Stimulated activated CD8-positive, alpha-beta memory T cell treated with anti-CD3 and anti-CD28 coated beads, Interleukin-4, amount 100 ng/mL, for 48 hours (primary cell): Measurements from ENCODE around the gene ADAM11.
"Not testable (repeated sequence)": the region's sequence is repeated elsewhere in the genome, so short reads cannot be mapped to it uniquely, and the experiment has no call there.

Experiments used
- DNase-seq: peaks from one replicate; pipeline ENCODE4 v3.0.0-alpha.2; 2020

ADAM11 gene

GRCh38 chr17:44758414-44759085 is at the start of gene ADAM11:
ADAM11 (plus strand) TSS chr17:44758988; CDS start chr17:44759200, 212 bp downstream.
- no peak for DNase-seq

GRCh38 chr17:44719444-44719843 is 39.3 kb upstream of the ADAM11 start:
- DNase-seq = no peak

- DNase-seq = no peak
These were observed 36.5 kb upstream of the ADAM11 start for GRCh38 chr17:44722254-44722653.

DNA sequence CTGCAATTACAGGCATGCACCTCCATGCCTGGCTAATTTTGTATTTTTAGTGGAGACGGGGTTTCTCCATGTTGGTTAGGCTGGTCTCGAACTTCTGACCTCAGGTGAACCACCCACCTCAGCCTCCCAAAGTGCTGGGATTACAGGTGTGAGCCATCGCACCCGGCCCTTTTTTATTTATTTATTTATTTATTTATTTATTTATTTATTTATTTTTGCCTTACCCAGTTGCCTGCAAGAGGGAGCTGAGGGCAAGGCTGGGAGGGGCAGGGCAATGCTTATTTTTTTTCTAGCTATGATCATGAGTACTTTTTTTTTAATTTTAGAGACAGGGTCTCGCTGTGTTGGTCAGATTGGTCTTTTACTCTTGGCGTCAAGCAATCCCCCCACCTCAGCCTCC is 32.7 kb upstream of the ADAM11 start:
- not testable (repeated sequence) for DNase-seq

- DNase-seq = no peak
These were observed 25.0 kb upstream of the ADAM11 start for GRCh38 chr17:44733753-44734152.

- DNase-seq = no peak
These were observed 24.5 kb upstream of the ADAM11 start for GRCh38 chr17:44734272-44734671.

- no peak for DNase-seq
These were observed 22.1 kb upstream of the ADAM11 start for GRCh38 chr17:44736551-44737240.

- DNase-seq = no peak
These were observed 20.4 kb upstream of the ADAM11 start for GRCh38 chr17:44738214-44738906.

GRCh38 chr17:44741316-44741715 is 17.5 kb upstream of the ADAM11 start:
- no peak for DNase-seq

- no peak for DNase-seq
These were observed 13.5 kb upstream of the ADAM11 start for GRCh38 chr17:44745301-44745700.

GRCh38 chr17:44745738-44746137 is 13.1 kb upstream of the ADAM11 start:
- not testable (repeated sequence) for DNase-seq

DNA sequence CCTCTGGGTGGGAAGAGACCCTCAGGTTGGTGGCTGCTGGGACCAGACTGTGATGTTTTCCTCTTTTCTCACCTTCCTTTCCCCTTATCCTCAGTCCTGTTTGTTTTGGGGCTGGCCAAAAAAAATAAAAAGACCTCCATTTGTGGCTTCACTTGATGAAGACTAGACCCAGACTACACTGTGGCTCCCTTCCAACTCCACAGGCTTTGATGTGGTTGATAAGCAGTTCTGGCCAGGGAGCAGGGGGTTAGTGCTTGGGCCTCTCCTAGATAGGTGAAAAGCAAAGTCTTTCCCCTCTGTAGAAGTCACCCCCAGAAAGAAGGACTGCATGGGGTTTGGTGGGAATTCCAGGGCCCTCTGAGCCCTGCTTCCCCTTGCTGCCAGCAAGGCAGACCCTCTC is 11.2 kb upstream of the ADAM11 start:
- no peak for DNase-seq

GRCh38 chr17:44749076-44749979 is 9.5 kb upstream of the ADAM11 start:
- DNase-seq = no peak

GRCh38 chr17:44749980-44750318 is 8.8 kb upstream of the ADAM11 start:
- DNase-seq = no peak

- DNase-seq = no peak
These were observed 7.5 kb upstream of the ADAM11 start for GRCh38 chr17:44751331-44751730.

GRCh38 chr17:44751806-44752205 is 7.0 kb upstream of the ADAM11 start:
- DNase-seq = no peak

GRCh38 chr17:44752953-44753861 is 5.6 kb upstream of the ADAM11 start:
- DNase-seq = no peak

DNA sequence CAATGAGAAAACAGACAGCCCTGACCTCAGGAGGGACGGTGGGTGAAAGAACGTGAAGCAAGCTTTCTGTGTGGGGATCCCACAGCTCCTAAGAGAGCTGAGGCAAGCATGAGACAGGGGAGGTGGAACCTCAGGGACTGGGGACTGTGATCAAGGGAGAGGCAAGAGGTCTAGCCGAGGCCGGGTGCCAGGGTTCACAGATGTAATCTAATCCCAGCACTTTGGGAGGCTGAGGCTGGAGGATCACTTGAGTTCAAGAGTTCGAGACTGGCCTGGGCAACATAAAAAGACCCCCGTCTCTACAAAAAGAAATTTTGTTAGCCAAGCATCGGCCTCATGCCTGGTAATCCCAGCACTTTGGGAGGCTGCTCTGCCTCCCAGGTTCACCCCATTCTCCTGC is 4.5 kb upstream of the ADAM11 start:
- DNase-seq = no peak

GRCh38 chr17:44755180-44755579 is 3.6 kb upstream of the ADAM11 start:
- not testable (repeated sequence) for DNase-seq

DNA sequence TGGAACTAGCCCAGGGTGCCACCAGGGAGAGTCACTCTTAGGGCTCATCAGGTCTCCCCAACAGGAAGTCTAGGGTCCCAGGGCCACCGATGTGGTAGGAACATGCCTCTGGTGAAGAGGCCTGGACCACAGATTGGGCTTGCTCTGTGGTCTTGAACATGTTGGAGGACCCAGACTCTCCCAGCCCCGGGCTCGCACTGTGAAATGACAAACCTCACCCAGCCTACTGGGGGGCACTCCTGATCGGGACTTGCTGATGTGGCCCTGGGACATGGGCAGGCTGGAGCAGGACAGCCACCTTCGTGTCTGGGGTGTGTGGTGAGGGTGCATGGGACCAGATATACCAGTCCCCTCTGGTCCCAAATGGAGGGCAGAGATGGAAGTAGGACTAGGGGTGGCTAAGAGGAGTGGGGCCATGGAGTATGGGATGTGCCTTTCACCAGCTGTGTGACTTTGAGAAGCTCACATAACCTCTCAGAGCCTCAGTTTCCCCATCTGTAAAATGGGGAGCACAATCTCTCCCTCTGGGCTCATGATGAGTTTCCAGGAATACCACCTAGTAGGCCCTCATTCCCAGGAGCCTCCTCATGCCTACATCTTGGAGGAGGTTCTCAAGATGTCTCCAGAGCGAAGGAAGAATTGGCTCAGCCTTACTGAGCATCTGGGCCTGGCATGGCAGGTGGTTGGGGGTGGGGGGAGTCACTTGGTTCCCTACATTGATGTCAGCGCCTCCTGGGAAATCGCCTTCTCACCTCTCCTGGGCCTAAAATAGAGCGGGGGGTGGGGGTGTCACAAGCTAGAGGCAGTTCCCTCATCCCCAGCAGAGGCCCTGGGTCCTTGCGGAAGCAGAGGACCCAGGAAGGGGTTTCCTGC is 1.5 kb upstream of the ADAM11 start:
- DNase-seq = no peak

DNA sequence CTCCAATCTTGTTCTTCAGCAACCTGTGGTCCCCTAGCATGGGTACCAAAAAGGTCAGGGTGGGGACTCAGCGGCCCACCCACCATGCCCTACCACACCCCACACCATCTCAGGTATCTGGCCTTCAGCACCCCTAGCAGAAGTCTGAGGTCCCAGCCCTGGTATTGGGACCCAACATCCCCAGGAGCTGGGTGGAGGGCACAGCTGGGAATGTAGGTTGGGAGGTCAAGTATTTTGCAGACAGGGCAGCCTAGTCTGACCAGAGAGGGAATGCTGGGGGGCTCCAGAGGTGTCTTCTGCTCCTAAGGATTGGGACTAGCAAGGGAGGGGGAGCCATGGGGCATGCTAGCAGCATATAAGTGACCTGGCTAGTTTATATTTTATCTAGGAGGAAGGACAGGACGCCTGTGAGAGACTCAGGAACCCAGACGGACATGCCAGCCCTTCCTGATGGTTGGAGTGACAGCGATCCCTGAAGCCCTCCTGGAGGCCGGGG is 822 bp upstream of the ADAM11 start:
- no peak for DNase-seq
